Measurements from ENCODE around the gene ZBBX.

ZBBX gene

DNA sequence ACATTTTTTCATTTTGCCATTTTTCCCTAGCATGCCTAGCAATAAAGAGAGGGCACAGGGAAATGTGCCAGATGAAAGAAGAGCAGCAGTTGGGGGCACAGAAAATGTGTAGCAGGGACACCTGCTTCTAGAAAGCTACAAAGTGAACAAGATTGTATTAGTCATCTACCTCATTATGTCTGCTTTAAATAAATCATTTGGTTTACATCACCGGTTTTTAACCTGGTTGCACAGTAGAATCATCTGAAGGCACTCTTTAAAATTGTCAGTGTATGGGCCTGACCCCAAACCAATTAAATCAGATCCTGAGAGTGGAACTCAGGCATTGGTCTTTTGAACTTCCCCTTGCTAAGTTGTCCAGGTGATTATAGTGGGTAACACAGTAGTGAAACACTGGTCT is 73.8 kb downstream of the ZBBX start:
- DNase-seq (ENCODE audit: low read depth): no peak
- no peak overlapping the region for H3K4me3 ChIP-seq (ENCODE audit: low read depth, low read length)
- TF ChIP-seq, protein P1, sequence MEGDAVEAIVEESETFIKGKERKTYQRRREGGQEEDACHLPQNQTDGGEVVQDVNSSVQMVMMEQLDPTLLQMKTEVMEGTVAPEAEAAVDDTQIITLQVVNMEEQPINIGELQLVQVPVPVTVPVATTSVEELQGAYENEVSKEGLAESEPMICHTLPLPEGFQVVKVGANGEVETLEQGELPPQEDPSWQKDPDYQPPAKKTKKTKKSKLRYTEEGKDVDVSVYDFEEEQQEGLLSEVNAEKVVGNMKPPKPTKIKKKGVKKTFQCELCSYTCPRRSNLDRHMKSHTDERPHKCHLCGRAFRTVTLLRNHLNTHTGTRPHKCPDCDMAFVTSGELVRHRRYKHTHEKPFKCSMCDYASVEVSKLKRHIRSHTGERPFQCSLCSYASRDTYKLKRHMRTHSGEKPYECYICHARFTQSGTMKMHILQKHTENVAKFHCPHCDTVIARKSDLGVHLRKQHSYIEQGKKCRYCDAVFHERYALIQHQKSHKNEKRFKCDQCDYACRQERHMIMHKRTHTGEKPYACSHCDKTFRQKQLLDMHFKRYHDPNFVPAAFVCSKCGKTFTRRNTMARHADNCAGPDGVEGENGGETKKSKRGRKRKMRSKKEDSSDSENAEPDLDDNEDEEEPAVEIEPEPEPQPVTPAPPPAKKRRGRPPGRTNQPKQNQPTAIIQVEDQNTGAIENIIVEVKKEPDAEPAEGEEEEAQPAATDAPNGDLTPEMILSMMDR (conservative IDR thresholded peaks at IDR 0.05; ENCODE audit: low read depth, low read length): no peak

DNA sequence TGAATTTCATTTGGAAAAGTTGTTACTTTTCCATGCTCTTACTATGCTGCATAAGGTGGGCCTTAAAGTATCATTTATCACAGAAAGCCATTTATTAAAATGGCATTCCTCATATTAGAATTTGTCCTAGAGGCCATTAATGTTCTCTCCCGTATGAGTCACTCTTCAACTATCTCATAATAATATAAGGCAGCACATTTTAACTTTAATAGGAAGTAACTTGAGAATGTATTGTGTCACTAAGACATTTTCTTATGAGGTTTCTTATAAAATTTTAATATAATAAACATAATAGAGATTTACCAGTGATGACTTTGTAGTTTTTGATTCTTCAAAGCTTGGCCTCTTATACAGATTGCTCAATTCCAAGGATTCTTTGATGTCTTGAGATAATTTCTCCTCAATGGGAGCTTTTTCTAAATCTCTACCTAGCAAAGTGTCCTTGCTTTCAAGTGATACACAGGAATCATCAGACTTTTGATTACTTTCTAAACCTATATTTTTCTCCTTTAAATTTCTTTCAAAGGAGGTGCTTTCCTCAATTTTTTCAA is 74.7 kb downstream of the ZBBX start:
- TF ChIP-seq, protein P1 (conservative IDR thresholded peaks at IDR 0.05; ENCODE audit: low read depth, low read length): no peak
- H3K4me3 ChIP-seq (ENCODE audit: low read depth, low read length): no peak overlapping the region
- no peak for DNase-seq (ENCODE audit: low read depth)

DNA sequence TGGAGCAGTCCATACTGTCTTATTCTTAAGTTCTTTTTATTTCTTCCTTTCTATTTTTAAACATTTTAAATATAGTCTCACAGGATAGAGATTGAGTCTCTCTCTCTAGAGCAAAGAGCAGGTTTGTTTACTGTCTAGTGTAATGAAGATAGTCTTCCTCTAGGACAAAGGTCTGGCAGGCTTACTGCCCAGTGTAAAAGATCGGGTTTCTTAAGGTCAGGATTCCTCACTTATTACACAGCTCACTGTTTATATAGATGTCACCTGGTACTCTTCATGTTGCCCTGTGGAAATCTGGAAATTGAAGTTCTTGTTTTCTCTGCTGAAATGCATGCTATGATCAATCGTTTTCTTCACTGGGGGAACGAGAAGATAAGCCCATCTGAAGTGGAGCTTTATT is 76.0 kb downstream of the ZBBX start:
- H3K4me3 ChIP-seq (ENCODE audit: low read depth, low read length): no peak overlapping the region
- TF ChIP-seq, protein P1 (conservative IDR thresholded peaks at IDR 0.05; ENCODE audit: low read depth, low read length): no peak
- no peak for DNase-seq (ENCODE audit: low read depth)

DNA sequence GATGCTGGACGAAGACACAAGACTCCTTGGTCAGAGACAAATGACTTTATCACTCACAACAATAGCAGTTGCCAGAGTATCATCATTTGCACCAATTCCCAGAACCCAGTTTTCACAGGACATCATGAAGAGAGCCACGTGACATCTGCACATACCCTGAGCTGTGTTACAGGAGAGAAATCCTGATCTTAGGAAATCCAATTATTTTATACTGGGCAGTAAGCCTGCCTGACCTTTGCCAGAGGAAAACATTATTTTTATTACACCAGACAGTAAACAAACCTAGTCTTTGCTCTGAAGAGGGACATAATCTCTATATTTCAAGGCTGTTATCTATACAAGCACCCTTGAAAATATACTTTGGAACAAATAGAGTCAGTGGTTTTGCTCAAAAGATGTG is 77.4 kb downstream of the ZBBX start:
- H3K4me3 ChIP-seq (ENCODE audit: low read depth, low read length): no peak overlapping the region
- DNase-seq (ENCODE audit: low read depth): no peak
- TF ChIP-seq, protein P1 (conservative IDR thresholded peaks at IDR 0.05; ENCODE audit: low read depth, low read length): no peak

DNA sequence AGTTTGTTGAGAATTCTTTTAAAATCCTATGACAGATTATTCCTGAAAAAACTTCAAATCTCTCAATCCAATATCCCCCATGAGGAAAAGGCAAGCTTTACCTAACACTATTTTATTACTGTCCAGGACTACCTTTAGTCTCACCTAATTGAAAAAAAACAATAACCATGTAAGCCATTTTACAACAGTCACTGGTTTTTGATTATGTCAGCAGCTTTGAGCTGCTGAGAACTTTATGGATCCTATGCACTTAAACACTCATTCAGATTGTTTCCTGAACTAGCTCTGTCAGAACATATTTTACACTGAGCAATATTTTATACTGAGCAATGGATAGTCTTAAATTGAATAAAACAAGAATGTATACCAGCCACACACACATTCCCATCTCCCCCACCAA is 79.9 kb downstream of the ZBBX start:
- TF ChIP-seq, protein P1 (conservative IDR thresholded peaks at IDR 0.05; ENCODE audit: low read depth, low read length): no peak
- H3K4me3 ChIP-seq (ENCODE audit: low read depth, low read length): no peak overlapping the region
- no peak for DNase-seq (ENCODE audit: low read depth)

DNA sequence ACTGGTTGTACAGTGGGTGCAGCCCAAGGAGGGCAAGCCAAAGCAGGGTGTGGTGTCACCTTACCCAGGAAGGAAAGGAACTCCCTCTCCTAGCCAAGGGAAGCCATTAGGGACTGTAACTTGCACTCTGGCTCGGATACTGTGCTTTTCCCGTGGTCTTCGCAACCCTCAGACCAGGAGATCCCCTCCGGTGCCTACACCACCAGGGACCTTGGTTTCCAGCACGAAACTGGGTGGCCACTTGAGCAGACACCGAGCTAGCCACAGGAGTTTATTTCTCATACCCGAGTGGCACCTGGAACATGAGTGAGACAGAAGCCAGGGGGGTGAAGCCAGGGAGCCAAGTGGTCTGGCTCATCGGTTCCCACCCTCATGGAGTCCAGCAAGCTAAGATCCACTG is 90.7 kb downstream of the ZBBX start:
- no peak overlapping the region for H3K4me3 ChIP-seq (ENCODE audit: low read depth, low read length)
- TF ChIP-seq, protein P1 (conservative IDR thresholded peaks at IDR 0.05; ENCODE audit: low read depth, low read length): no peak
- DNase-seq (ENCODE audit: low read depth): no peak

DNA sequence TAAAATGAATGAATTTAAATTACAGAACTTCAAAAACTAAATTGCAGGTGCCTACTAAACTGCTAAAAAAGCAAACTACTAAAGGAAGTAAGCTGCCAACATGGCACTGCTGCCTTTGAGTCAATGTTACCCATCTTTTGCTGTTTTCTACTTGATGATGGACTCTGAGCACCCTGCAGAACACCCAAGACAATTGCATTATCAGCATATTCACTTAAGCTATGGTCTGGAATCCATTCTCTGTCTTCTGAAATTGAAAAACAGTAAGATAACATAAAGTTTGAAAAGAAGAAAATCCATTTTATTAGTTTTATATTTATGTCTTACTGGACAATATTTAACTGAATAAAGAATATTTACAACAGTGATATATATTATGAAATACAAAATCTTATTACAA is 91.4 kb downstream of the ZBBX start:
- TF ChIP-seq, protein P1 (conservative IDR thresholded peaks at IDR 0.05; ENCODE audit: low read depth, low read length): no peak
- H3K4me3 ChIP-seq (ENCODE audit: low read depth, low read length): no peak overlapping the region
- no peak for DNase-seq (ENCODE audit: low read depth)

Data from choroid plexus epithelial cell (primary cell).